Thymus (tissue), 11 donors: ENCODE results near the gene DMD. TPM values are rescaled to one million over a fixed set of nuclear protein-coding genes. Genes with fewer than 3 reads are reported as not detected.

Experiments
- DNase-seq, 9 donors: peaks; one replicate each; pipeline ENCODE4 v3.0.0-alpha.2; 2013; ENCODE audit warnings: low spot score in 9 of 9, low read depth in 6 of 9, missing footprints in 1 of 9
- H3K27ac ChIP-seq, 2 donors: one replicate each; pipeline ENCODE4 v1.5.1; 2013; ENCODE audit warnings: control low read depth in 1 of 2, low read depth in 1 of 2, low read length in 1 of 2, mild to moderate bottlenecking in 1 of 2, moderate library complexity in 1 of 2
- H3K27me3 ChIP-seq, 2 donors: one replicate each; pipeline ENCODE4 v1.5.1; 2013; ENCODE audit warnings: low read length in 1 of 2; ENCODE audit not compliant: control insufficient read depth in 2 of 2, insufficient read depth in 1 of 2
- H3K36me3 ChIP-seq, 2 donors: one replicate each; pipeline ENCODE4 v1.5.1; 2013; ENCODE audit warnings: low read length in 1 of 2, mild to moderate bottlenecking in 1 of 2, moderate library complexity in 1 of 2; ENCODE audit not compliant: control insufficient read depth in 2 of 2, insufficient read depth in 2 of 2
- H3K4me1 ChIP-seq, 2 donors: one replicate each; pipeline ENCODE4 v1.5.1; 2013; ENCODE audit warnings: low read length in 2 of 2; ENCODE audit not compliant: control insufficient read depth in 2 of 2, insufficient read depth in 2 of 2
- H3K4me3 ChIP-seq, 2 donors: one replicate each; pipeline ENCODE4 v1.5.1; 2013; ENCODE audit warnings: low read length in 2 of 2, control low read depth in 1 of 2, mild to moderate bottlenecking in 1 of 2
- H3K9me3 ChIP-seq, 2 donors: one replicate each; pipeline ENCODE4 v1.5.1; 2013; ENCODE audit warnings: low read length in 1 of 2, mild to moderate bottlenecking in 1 of 2; ENCODE audit not compliant: control insufficient read depth in 2 of 2, insufficient read depth in 1 of 2
- WGBS: extraction: QIAGEN DNeasy Blood & Tissue Kit; methylation state at CpG from one replicate; pipeline ENCODE4 v1.1.7; 2013; 5-methylcytosine and 5-hydroxymethylcytosine counted together
- polyA plus RNA-seq: library from polyadenylated mRNA; stranded (reverse); fragments of 200-250 nt; gene quantifications from one replicate; pipeline ENCODE4 v1.2.3, GENCODE V29; 2013
- total RNA-seq: library from RNA; stranded (reverse); fragments of 120-200 nt; gene quantifications from one replicate; pipeline ENCODE4 v1.2.4, GENCODE V29; 2013
- donor health status: healthy.

Gene DMD
- total and polyA plus RNA-seq, 2 donors, result 4.7 to 5.7 TPM

GRCh38 chrX:31074522-31074921 is 2136.8 kb downstream of the DMD start:
- Histone ChIP-seq H3K27me3 (no peaks in the 10 kb centered on the region), H3K4me3 (no peak overlapping the region), H3K9me3 (peaks cover 0 to 3% of the 10 kb centered on the region in 2 donors), H3K27ac (no peak overlapping the region), H3K4me1 (no peaks in the 10 kb centered on the region), H3K36me3 (no peaks in the 10 kb centered on the region)
- DNase-seq, result no peak
- 95% methylated on average over 2 of the region's 2 CpGs for WGBS

- DNase-seq, result no peak
- no peak within 1 kb of the TSS for H3K4me3 ChIP-seq
- H3K27me3 ChIP-seq, result no peaks in the 10 kb centered on the region
- H3K27ac ChIP-seq, result no peak within 1 kb of the TSS
- H3K4me1 ChIP-seq, result no peaks in the 10 kb centered on the region
- peaks cover 0 to 3% of the 10 kb centered on the region in 2 donors for H3K9me3 ChIP-seq
- 99% methylated on average over 33 of the region's 33 CpGs for WGBS
- H3K36me3 ChIP-seq, result no peaks in the 10 kb centered on the region
Observed at GRCh38 chrX:31071725-31072124, 2139.6 kb downstream of the DMD start, which contains the start of gene FTHL17. FTHL17 (minus strand) TSS chrX:31072041; CDS start chrX:31071953, 88 bp downstream.

GRCh38 chrX:31071262-31071661 is 2140.1 kb downstream of the DMD start:
- 96% methylated on average over 18 of the region's 18 CpGs for WGBS
- H3K9me3 ChIP-seq, result peaks cover 0 to 3% of the 10 kb centered on the region in 2 donors
- no peak overlapping the region for H3K27ac ChIP-seq
- H3K36me3 ChIP-seq, result no peaks in the 10 kb centered on the region
- H3K4me1 ChIP-seq, result no peaks in the 10 kb centered on the region
- no peak overlapping the region for H3K4me3 ChIP-seq
- no peak for DNase-seq
- no peaks in the 10 kb centered on the region for H3K27me3 ChIP-seq

GRCh38 chrX:31070057-31070468 is 2141.3 kb downstream of the DMD start:
- Histone ChIP-seq H3K27me3 (no peaks in the 10 kb centered on the region), H3K27ac (peak overlapping the region in 1 of 2 donors; percentile 57), H3K4me3 (no peak overlapping the region), H3K9me3 (peaks cover 0 to 3% of the 10 kb centered on the region in 2 donors), H3K36me3 (no peaks in the 10 kb centered on the region), H3K4me1 (no peaks in the 10 kb centered on the region)
- no peak for DNase-seq
